HG03025 (cell line): ENCODE measurements around the gene MTLN.
"Not testable (repeated sequence)": the region's sequence is repeated elsewhere in the genome, so short reads cannot be mapped to it uniquely, and the experiment has no call there.

Experiments
- ATAC-seq: cut with Tn5 transposase; IDR thresholded peaks from one replicate; pipeline ENCODE4 v1.9.1; 2021; ENCODE audit warnings: mild to moderate bottlenecking, moderate library complexity; ENCODE audit not compliant: unreplicated experiment, low FRiP score

Gene MTLN

GRCh38 chr2:110204408-110205385 lies 7.7 kb downstream of the MTLN start, which contains the start of gene NPHP1:
Gene NPHP1, minus strand, starts transcription at chr2:110205013. Its CDS starts 45 bp downstream, at chr2:110204968.
- ATAC-seq, result peak; percentile 94

DNA sequence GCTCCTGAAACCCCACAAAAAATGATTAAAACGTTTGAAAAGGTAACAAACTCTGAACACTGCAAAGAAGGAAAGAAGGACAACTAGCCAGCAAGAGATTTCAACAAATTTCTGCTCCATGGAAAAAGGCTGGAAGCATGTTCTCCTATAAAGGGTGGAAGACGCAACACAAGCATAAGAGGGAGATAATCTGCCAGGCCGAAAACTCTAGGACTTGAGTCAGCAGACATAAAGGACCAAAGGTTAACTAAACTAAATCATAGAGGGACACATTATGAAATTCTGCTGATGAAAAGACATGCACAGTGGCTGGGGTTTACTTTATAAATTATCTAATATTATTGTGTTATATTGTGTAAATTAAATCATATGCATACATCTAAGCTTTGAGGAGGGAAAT lies 14.3 kb downstream of the MTLN start:
- ATAC-seq, result no peak

GRCh38 chr2:110197452-110197851 lies 14.9 kb downstream of the MTLN start:
- no peak for ATAC-seq

GRCh38 chr2:110190169-110190568 lies 22.2 kb downstream of the MTLN start:
- not testable (repeated sequence) for ATAC-seq

DNA sequence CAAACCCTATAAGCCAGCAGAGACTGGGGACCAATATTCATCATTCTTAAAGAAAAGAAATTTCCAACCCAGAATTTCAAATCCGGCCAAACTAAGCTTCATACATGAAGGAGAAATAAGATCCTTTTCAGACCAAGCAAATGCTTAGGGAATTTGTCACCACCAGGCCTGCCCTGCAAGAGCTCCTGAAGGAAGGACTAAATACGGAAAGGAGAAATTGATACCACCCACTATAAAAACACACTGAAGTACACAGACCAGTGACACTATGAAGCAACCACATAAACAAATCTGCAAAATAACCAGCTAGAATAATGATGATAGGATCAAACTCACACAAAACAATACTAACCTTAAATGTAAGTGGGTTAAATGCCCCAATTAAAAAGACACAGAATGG lies 29.9 kb downstream of the MTLN start:
- ATAC-seq, result no peak

GRCh38 chr2:110180036-110180435 lies 32.3 kb downstream of the MTLN start:
- ATAC-seq, result no peak

GRCh38 chr2:110173523-110173922 lies 38.8 kb downstream of the MTLN start:
- ATAC-seq, result no peak

DNA sequence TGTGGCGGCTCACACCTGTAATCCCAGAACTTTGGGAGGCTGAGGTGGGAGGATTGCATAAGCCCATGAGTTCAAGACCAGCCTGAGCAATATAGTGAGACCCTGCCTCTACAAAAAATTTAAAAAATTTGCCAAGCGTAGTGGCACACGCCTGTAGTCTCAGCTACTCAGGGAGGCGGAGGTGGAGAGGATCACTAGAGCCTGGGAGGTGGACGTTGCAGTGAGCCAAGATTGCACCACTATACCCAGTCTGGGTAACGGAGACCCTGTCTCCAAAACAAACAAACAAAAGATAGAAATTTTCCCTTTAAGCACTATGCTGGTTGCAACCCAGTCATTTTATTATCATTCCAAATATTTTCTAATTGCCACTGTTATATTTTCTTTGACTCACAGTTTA lies 39.8 kb downstream of the MTLN start:
- no peak for ATAC-seq

DNA sequence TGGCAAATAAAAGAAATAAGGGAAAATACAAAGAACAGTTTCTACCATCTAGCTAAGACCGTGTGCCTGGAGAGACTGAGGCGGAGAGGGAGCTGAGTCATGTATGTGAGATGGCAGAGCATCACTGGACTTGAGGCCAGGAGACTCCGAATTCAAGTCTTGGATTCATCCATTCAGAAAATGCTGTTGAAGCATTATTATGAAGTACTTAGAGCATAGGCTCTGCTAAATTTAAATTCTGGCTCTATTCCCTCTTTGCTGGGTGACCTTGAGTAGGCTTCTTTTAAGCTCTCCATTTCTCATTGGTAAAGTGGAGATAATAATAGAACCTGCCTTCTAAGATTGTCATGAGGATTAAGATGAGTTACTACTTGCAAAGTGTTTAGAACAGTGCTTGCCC lies 42.2 kb downstream of the MTLN start:
- ATAC-seq, result no peak

- no peak for ATAC-seq
These were observed 44.9 kb downstream of the MTLN start for GRCh38 chr2:110167326-110168000.

GRCh38 chr2:110166266-110166665 lies 46.1 kb downstream of the MTLN start:
- ATAC-seq, result no peak
